CD14-positive monocyte (primary cell): ENCODE measurements around the gene KIAA1328. TPM values are rescaled to one million over a fixed set of nuclear protein-coding genes. Genes with fewer than 3 reads are reported as not detected.

Experiments
- DNase-seq, 3 donors: peaks; one replicate each; pipeline ENCODE4 v3.0.0-alpha.2; 2011 to 2022
- H2AFZ ChIP-seq: 2 replicates; pipeline ENCODE4 v1.6.0; 2012; ENCODE audit warnings: mild to moderate bottlenecking, low read depth, low read length, inconsistent platforms; ENCODE audit not compliant: insufficient read depth, poor library complexity, severe bottlenecking
- H3K27ac ChIP-seq, 2 donors: 1 replicate in 1 of 2; 2 replicates in 1 of 2; pipeline ENCODE4 v1.5.1; 2012 to 2013; ENCODE audit warnings: low read length in 2 of 2, control low read depth in 1 of 2, inconsistent platforms in 1 of 2, low read depth in 1 of 2, mild to moderate bottlenecking in 1 of 2
- H3K27me3 ChIP-seq, 2 donors: one replicate each; pipeline versions ENCODE4 v1.6.0 to v1.6.1; 2011 to 2013; ENCODE audit warnings: low read length in 2 of 2; ENCODE audit not compliant: control insufficient read depth in 2 of 2, insufficient read depth in 2 of 2
- H3K36me3 ChIP-seq, 2 donors: replicated peaks in 1 of 2; 1 replicate in 1 of 2; 2 replicates in 1 of 2; pipeline versions ENCODE4 v1.5.1 to v1.6.1; 2012 to 2013; ENCODE audit warnings: low read length in 2 of 2, control low read depth in 1 of 2, inconsistent platforms in 1 of 2, mild to moderate bottlenecking in 1 of 2; ENCODE audit not compliant: insufficient read depth in 2 of 2, control insufficient read depth in 1 of 2
- H3K4me1 ChIP-seq, 2 donors: 1 replicate in 1 of 2; 2 replicates in 1 of 2; pipeline versions ENCODE4 v1.5.1 to v1.6.1; 2012 to 2013; ENCODE audit warnings: low read length in 2 of 2, control low read depth in 1 of 2, inconsistent platforms in 1 of 2, mild to moderate bottlenecking in 1 of 2, moderate library complexity in 1 of 2; ENCODE audit not compliant: insufficient read depth in 2 of 2, control insufficient read depth in 1 of 2
- H3K4me2 ChIP-seq: replicated peaks from 2 replicates; pipeline ENCODE3; 2012; ENCODE audit warnings: low read length, moderate library complexity, mild to moderate bottlenecking; ENCODE audit not compliant: poor library complexity, severe bottlenecking; ENCODE audit errors: extremely low read depth
- H3K4me3 ChIP-seq, 3 experiments: fragments of 200-600 bp in 1 of 3; sonication (generic) in 1 of 3; replicated peaks in 1 of 3; 1 replicate in 2 of 3; 2 replicates in 1 of 3; pipeline ENCODE4 v1.5.1; 2011 to 2013; ENCODE audit warnings: low read length in 3 of 3, mild to moderate bottlenecking in 3 of 3, control low read depth in 2 of 3, low read depth in 2 of 3, inconsistent platforms in 1 of 3, moderate library complexity in 1 of 3
- H3K79me2 ChIP-seq: 2 replicates; pipeline ENCODE4 v1.6.0; 2012; ENCODE audit warnings: mild to moderate bottlenecking, control low read depth, inconsistent platforms, low read length, moderate library complexity; ENCODE audit not compliant: insufficient read depth
- H3K9ac ChIP-seq: 2 replicates; pipeline ENCODE4 v1.6.0; 2017; ENCODE audit warnings: low read length, mild to moderate bottlenecking; ENCODE audit not compliant: insufficient read depth, poor library complexity, severe bottlenecking
- H3K9me3 ChIP-seq, 2 donors: replicated peaks in 1 of 2; 1 replicate in 1 of 2; 2 replicates in 1 of 2; pipeline versions ENCODE4 v1.5.1 to v1.6.1; 2012 to 2013; ENCODE audit warnings: low read length in 2 of 2, control low read depth in 1 of 2; ENCODE audit not compliant: control insufficient read depth in 1 of 2, insufficient read depth in 1 of 2
- H4K20me1 ChIP-seq: 2 replicates; pipeline ENCODE4 v1.6.0; 2012; ENCODE audit warnings: mild to moderate bottlenecking, low read length, control low read depth, moderate library complexity; ENCODE audit not compliant: insufficient read depth
- H3K27ac Mint-ChIP-seq, 7 donors: one replicate each; pipeline ENCODE4 v1.8.0; 2020; ENCODE audit warnings: mild to moderate bottlenecking in 7 of 7, mixed read lengths in 7 of 7, moderate library complexity in 6 of 7, inconsistent platforms in 2 of 7
- H3K27me3 Mint-ChIP-seq, 3 donors: one replicate each; pipeline ENCODE4 v1.8.0; 2021 to 2022; ENCODE audit warnings: low read depth in 3 of 3, mild to moderate bottlenecking in 3 of 3, mixed read lengths in 3 of 3, moderate library complexity in 3 of 3, inconsistent platforms in 1 of 3
- H3K36me3 Mint-ChIP-seq, 2 donors: one replicate each; pipeline ENCODE4 v1.8.0; 2020; ENCODE audit warnings: mixed read lengths in 2 of 2, inconsistent platforms in 1 of 2, mild to moderate bottlenecking in 1 of 2
- H3K4me1 Mint-ChIP-seq: one replicate; pipeline ENCODE4 v1.8.0; 2020; ENCODE audit warnings: mild to moderate bottlenecking, mixed read lengths
- H3K4me3 Mint-ChIP-seq, 2 donors: one replicate each; pipeline ENCODE4 v1.8.0; 2020; ENCODE audit warnings: mild to moderate bottlenecking in 2 of 2, mixed read lengths in 2 of 2, moderate library complexity in 1 of 2
- H3K9me3 Mint-ChIP-seq, 7 donors: one replicate each; pipeline ENCODE4 v1.8.0; 2020 to 2022; ENCODE audit warnings: mixed read lengths in 7 of 7, mild to moderate bottlenecking in 6 of 7, moderate library complexity in 6 of 7, inconsistent platforms in 2 of 7
- CTCF ChIP-seq: fragments of 200-600 bp; IDR thresholded peaks from one replicate; pipeline ENCODE4 v1.8.0; 2022; ENCODE audit warnings: antibody characterized with exemption, mild to moderate bottlenecking
- WGBS: methylation state at CpG from one replicate; pipeline ENCODE4 v1.1.5; 2013; ENCODE audit warnings: missing lambda C conversion rate; ENCODE audit not compliant: insufficient coverage; 5-methylcytosine and 5-hydroxymethylcytosine counted together
- intact Hi-C, 2 donors: fragments of 100-400 bp; cut with micrococcal nuclease; formaldehyde crosslinking; loops; one replicate each; pipeline versions ENCODE4 v1.15.0 to v1.15.1; 2023
- polyA plus RNA-seq, 3 donors: library from polyadenylated mRNA; depleted of rRNA in 1 of 3; unstranded in 2 of 3; stranded (reverse) in 1 of 3; fragments of 300-500 nt in 2 of 3; fragments of >200 nt in 1 of 3; fragmentation: Illumina TruSeq in 2 of 3; gene quantifications; 1 replicate in 2 of 3; 2 replicates in 1 of 3; pipeline ENCODE4 v1.2.3, GENCODE V29; 2012 to 2021

KIAA1328 gene
- polyA plus RNA-seq, 3 donors: 3.7 to 3.9 (median 3.8) TPM

GRCh38 chr18:37258819-37259218 lies 429.9 kb downstream of the KIAA1328 start:
- Mint-ChIP-seq H3K36me3 (peaks cover 0 to 3% of the 10 kb centered on the region in 2 donors), H3K4me3 (peak overlapping the region in 1 of 2 donors; percentile 4), H3K4me1 (peaks cover 2% of the 10 kb centered on the region), H3K27ac (peak overlapping the region in 1 of 7 donors; percentile 10), H3K27me3 (peaks cover 26 to 32% (median 32%) of the 10 kb centered on the region in 3 donors), H3K9me3 (peaks cover 0 to 9% (median 2%) of the 10 kb centered on the region in 7 donors)
- H3K4me1 ChIP-seq: no peaks in the 10 kb centered on the region
- H3K4me2 ChIP-seq: no peak overlapping the region
- no peaks in the 10 kb centered on the region for H3K36me3 ChIP-seq
- 70% methylated on average over 2 of the region's 11 CpGs for WGBS
- H3K27ac ChIP-seq: no peak overlapping the region
- H3K4me3 ChIP-seq: no peak overlapping the region
- no peak for TF ChIP-seq CTCF
- peaks cover 14 to 25% of the 10 kb centered on the region in 2 donors for H3K27me3 ChIP-seq
- H3K9ac ChIP-seq: no peak overlapping the region
- intact Hi-C loops: no loop called here
- no peaks in the 10 kb centered on the region for H3K9me3 ChIP-seq
- no peak overlapping the region for H2AFZ ChIP-seq
- DNase-seq: no peak
- no peaks in the 10 kb centered on the region for H3K79me2 ChIP-seq
- no peaks in the 10 kb centered on the region for H4K20me1 ChIP-seq

- WGBS: 73% methylated on average over 3 of the region's 5 CpGs
- H3K4me3 ChIP-seq: no peak overlapping the region
- no peak overlapping the region for H3K4me3 Mint-ChIP-seq
- no peak overlapping the region for H3K27ac ChIP-seq
- intact Hi-C loops: no loop called here
- H3K4me1 ChIP-seq: no peaks in the 10 kb centered on the region
- peaks cover 25 to 28% (median 26%) of the 10 kb centered on the region in 3 donors for H3K27me3 Mint-ChIP-seq
- no peaks in the 10 kb centered on the region for H3K4me1 Mint-ChIP-seq
- no peak overlapping the region for H3K27ac Mint-ChIP-seq
- no peaks in the 10 kb centered on the region for H3K79me2 ChIP-seq
- no peaks in the 10 kb centered on the region for H3K36me3 ChIP-seq
- H3K9me3 Mint-ChIP-seq: peaks cover 0 to 6% (median 2%) of the 10 kb centered on the region in 7 donors
- H3K9me3 ChIP-seq: no peaks in the 10 kb centered on the region
- TF ChIP-seq CTCF: no peak
- no peak overlapping the region for H2AFZ ChIP-seq
- no peak overlapping the region for H3K9ac ChIP-seq
- H4K20me1 ChIP-seq: no peaks in the 10 kb centered on the region
- peaks cover 0 to under 1% of the 10 kb centered on the region in 2 donors for H3K36me3 Mint-ChIP-seq
- H3K27me3 ChIP-seq: peaks cover 11 to 22% of the 10 kb centered on the region in 2 donors
- DNase-seq: no peak
- no peak overlapping the region for H3K4me2 ChIP-seq
Measured at GRCh38 chr18:37259711-37260110, 430.8 kb downstream of the KIAA1328 start.
